Measurements from ENCODE around the gene PNPT1.
"Not testable (repeated sequence)": the region's sequence is repeated elsewhere in the genome, so short reads cannot be mapped to it uniquely, and the experiment has no call there.

Gene PNPT1

GRCh38 chr2:55742996-55743395 lies 49.4 kb upstream of the PNPT1 start:
- Histone ChIP-seq H3K27ac (ENCODE audit: extremely low read depth, low read depth, low read length) (no peak overlapping the region), H3K9me3 (ENCODE audit: control insufficient read depth, insufficient read depth, low read depth, low read length) (no peaks in the 10 kb centered on the region), H3K4me1 (ENCODE audit: control insufficient read depth, insufficient read depth, low read length) (no peaks in the 10 kb centered on the region), H3K36me3 (ENCODE audit: control insufficient read depth in 2 of 2, insufficient read depth in 1 of 2, low read length in 2 of 2) (no peaks in the 10 kb centered on the region), H3K4me3 (ENCODE audit: low read depth, low read length) (no peak overlapping the region)
- ChIA-PET CTCF (no interaction called here), POLR2A (no interaction called here)
- TF ChIP-seq ZNF449 (tag by site-specific recombination; IDR thresholded peaks at IDR 0.05): no peak
- TF ChIP-seq ZNF555 (tag by site-specific recombination; conservative IDR thresholded peaks at IDR 0.05): no peak
- TF ChIP-seq ZNF350 (tag by site-specific recombination; IDR thresholded peaks at IDR 0.05): no peak
- no peak for TF ChIP-seq ZBTB7A (tag by site-specific recombination; IDR thresholded peaks at IDR 0.05; ENCODE audit: low read depth)
- TF ChIP-seq YY2 (tag by site-specific recombination; IDR thresholded peaks at IDR 0.05): no peak
- no peak for TF ChIP-seq ZNF146 (tag by site-specific recombination; IDR thresholded peaks at IDR 0.05)
- no peak for TF ChIP-seq ZNF626 (tag by site-specific recombination; IDR thresholded peaks at IDR 0.05)

GRCh38 chr2:55736019-55736536 lies 42.4 kb upstream of the PNPT1 start:
- H3K36me3 ChIP-seq (ENCODE audit: control insufficient read depth in 2 of 2, insufficient read depth in 1 of 2, low read length in 2 of 2); H3K4me3 ChIP-seq (ENCODE audit: low read depth, low read length); H3K27ac ChIP-seq (ENCODE audit: extremely low read depth, low read depth, low read length); H3K9me3 ChIP-seq (ENCODE audit: control insufficient read depth, insufficient read depth, low read depth, low read length); POLR2A ChIA-PET; H3K4me1 ChIP-seq (ENCODE audit: control insufficient read depth, insufficient read depth, low read length): not testable (repeated sequence)
- CTCF ChIA-PET: interaction anchor here (1.2 kb wide), 1 partner anchor 17 kb away, joined by 5 read pairs; no protein-coding TSS in a partner anchor
- TF ChIP-seq ZXDB (tag by site-specific recombination; IDR thresholded peaks at IDR 0.05): peak; percentile 39; the same call in 1 of the 2 replicates
- peak; percentile 61 for TF ChIP-seq ZNF623 (tag by site-specific recombination; IDR thresholded peaks at IDR 0.05)
- TF ChIP-seq AEBP2 (tag by site-specific recombination; IDR thresholded peaks at IDR 0.05; ENCODE audit: borderline replicate concordance): 0 out of 2 replicates have a peak, but pooled peaks have one; percentile 13
- TF ChIP-seq ZNF426 (tag by site-specific recombination; IDR thresholded peaks at IDR 0.05): peak; percentile 73
- TF ChIP-seq ZNF140 (tag by site-specific recombination; IDR thresholded peaks at IDR 0.05): peak; percentile 12; the same call in 1 of the 2 replicates
- peak; percentile 70; the same call in 1 of the 2 replicates for TF ChIP-seq REST (tag by site-specific recombination; IDR thresholded peaks at IDR 0.05)
- TF ChIP-seq ZNF654 (tag by site-specific recombination; IDR thresholded peaks at IDR 0.05; ENCODE audit: low read depth): peak; percentile 33
- TF ChIP-seq ZNF560 (tag by site-specific recombination; IDR thresholded peaks at IDR 0.05; ENCODE audit: borderline replicate concordance): peak; percentile 64; the same call in 1 of the 2 replicates
- peak; percentile 83; the same call in 1 of the 2 replicates for TF ChIP-seq ZNF394 (tag by site-specific recombination; IDR thresholded peaks at IDR 0.05; ENCODE audit: borderline replicate concordance)
- TF ChIP-seq ZBTB11 (tag by site-specific recombination; conservative IDR thresholded peaks at IDR 0.05; ENCODE audit: low read depth): peak; percentile 75
- TF ChIP-seq ZNF341 (tag by site-specific recombination; IDR thresholded peaks at IDR 0.05; ENCODE audit: low read depth): 0 out of 2 replicates have a peak, but pooled peaks have one; percentile 15
- peak; percentile 60 for TF ChIP-seq ZNF555 (tag by site-specific recombination; conservative IDR thresholded peaks at IDR 0.05)
- peak; percentile 51; the same call in 1 of the 2 replicates for TF ChIP-seq ZNF266 (tag by site-specific recombination; IDR thresholded peaks at IDR 0.05; ENCODE audit: low read depth)

Data from HEK293 (cell line).